ENCODE measurements around the gene HECW1. TPM values are rescaled to one million over a fixed set of nuclear protein-coding genes. Genes with fewer than 3 reads are reported as not detected.
"Not testable (repeated sequence)": the region's sequence is repeated elsewhere in the genome, so short reads cannot be mapped to it uniquely, and the experiment has no call there.

The HECW1 gene
- total RNA-seq, 1 donor from 2014 or later: 0.40 TPM

GRCh38 chr7:43553999-43554398, 441.6 kb downstream of the HECW1 start:
- ATAC-seq: peak; percentile 84

GRCh38 chr7:43554423-43554822, 442.0 kb downstream of the HECW1 start:
- ATAC-seq: no peak

GRCh38 chr7:43557831-43558495, 445.5 kb downstream of the HECW1 start:
- no peak for ATAC-seq

GRCh38 chr7:43559171-43559945, 446.9 kb downstream of the HECW1 start:
- ATAC-seq: peak; percentile 78

GRCh38 chr7:43559946-43560335, 447.5 kb downstream of the HECW1 start:
- no peak for ATAC-seq

- no peak for ATAC-seq
Observed at GRCh38 chr7:43560742-43561330, 448.4 kb downstream of the HECW1 start.

- ATAC-seq: no peak
Observed at GRCh38 chr7:43562383-43562782, 449.9 kb downstream of the HECW1 start.

- no peak for ATAC-seq
Observed at GRCh38 chr7:43565786-43566185, 453.3 kb downstream of the HECW1 start.

GRCh38 chr7:43568529-43568928, 456.1 kb downstream of the HECW1 start:
- peak; percentile 89 for ATAC-seq

- peak; percentile 34 for ATAC-seq
Observed at GRCh38 chr7:43569424-43569823, 457.0 kb downstream of the HECW1 start.

GRCh38 chr7:43570688-43571365, 458.4 kb downstream of the HECW1 start:
- no peak for ATAC-seq

- ATAC-seq: peak; percentile 82
Observed at GRCh38 chr7:43572516-43573049, 460.1 kb downstream of the HECW1 start.

GRCh38 chr7:43573832-43574231, 461.4 kb downstream of the HECW1 start:
- not testable (repeated sequence) for ATAC-seq

- ATAC-seq: no peak
Observed at GRCh38 chr7:43575506-43575905, 463.1 kb downstream of the HECW1 start.

- no peak for ATAC-seq
Observed at GRCh38 chr7:43576241-43576640, 463.8 kb downstream of the HECW1 start.

- ATAC-seq: no peak
Observed at GRCh38 chr7:43577485-43577951, 465.1 kb downstream of the HECW1 start.

- peak; percentile 99 for ATAC-seq
Observed at GRCh38 chr7:43582503-43583423, 470.3 kb downstream of the HECW1 start, which contains the start of gene STK17A. Gene STK17A (plus strand): TSS chr7:43583108. CDS start chr7:43583244, 136 bp downstream.

- ATAC-seq: no peak
Observed at GRCh38 chr7:43583424-43584194, 471.2 kb downstream of the HECW1 start.

GRCh38 chr7:43584195-43584586, 471.7 kb downstream of the HECW1 start:
- ATAC-seq: peak; percentile 2

GRCh38 chr7:43584733-43585132, 472.3 kb downstream of the HECW1 start:
- not testable (repeated sequence) for ATAC-seq

GRCh38 chr7:43585562-43585961, 473.1 kb downstream of the HECW1 start:
- no peak for ATAC-seq

All from esophagus mucosa (tissue), 1 donor.